GM12873 (cell line): ENCODE results near the gene HORMAD2.

Experiments used
- CTCF ChIP-seq: IDR thresholded peaks from 2 replicates; pipeline ENCODE4 v1.5.1; 2012; ENCODE audit warnings: low read depth, mild to moderate bottlenecking, moderate library complexity, low read length, control low read depth; ENCODE audit not compliant: insufficient read depth; ENCODE audit errors: missing control alignments

The HORMAD2 gene

DNA sequence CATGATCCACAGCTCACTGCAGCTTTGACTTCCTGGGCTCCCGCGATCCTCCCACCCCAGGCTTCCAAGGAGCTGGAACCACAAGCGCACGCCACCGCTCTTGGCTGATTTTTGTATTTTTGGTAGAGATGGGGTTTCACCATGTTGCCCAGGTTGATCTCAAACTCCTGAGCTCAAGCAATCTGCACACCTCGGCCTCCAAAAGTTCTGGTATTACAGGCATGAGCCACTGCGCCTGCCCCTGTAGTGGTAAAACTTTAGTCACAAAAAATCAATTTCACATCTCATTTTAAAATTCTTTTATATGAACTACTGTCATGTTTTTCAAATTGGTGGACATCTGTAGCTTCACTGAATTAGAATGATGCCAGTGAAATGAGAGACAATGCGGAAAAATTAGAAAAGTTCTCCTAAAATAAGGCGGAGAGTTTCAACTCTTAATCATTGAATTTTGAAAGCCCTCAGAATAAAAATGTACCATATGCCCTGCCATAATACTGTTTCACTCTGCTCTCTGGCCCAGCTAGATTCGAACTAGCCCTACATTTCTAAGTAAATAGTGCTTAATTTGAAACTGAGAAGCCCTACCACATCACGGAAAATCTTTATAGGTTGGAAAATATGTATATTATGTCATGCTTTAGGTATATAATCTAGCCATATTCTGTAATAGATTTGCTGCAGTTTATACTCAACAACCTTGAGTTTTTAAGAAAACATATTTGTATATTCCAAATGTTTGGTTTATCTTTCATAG is 78.7 kb downstream of the HORMAD2 start:
- TF ChIP-seq CTCF = no peak

- no peak for TF ChIP-seq CTCF
Measured at GRCh38 chr22:30159561-30160353, 79.5 kb downstream of the HORMAD2 start.

DNA sequence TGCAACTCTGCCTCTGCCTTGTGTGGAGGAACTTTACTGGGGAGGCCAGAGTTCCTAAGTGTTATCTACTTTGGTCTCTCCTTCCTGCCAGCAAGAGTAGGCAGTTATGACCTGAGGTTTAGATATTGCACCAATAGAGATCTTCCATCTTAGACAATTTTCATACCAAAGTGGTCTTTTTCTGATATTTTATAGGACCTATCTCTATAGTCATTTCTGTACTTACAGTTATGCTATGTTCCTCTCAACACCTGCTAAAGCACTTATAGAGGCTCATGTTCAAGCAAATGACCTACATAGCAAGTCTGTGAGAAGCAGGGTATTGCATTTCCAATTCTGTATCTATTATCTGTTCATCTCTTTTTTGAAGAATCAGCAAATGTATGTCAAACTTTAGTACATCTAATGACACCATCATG is 80.8 kb downstream of the HORMAD2 start:
- TF ChIP-seq CTCF = no peak

- no peak for TF ChIP-seq CTCF
Measured at GRCh38 chr22:30167296-30167695, 87.0 kb downstream of the HORMAD2 start.

DNA sequence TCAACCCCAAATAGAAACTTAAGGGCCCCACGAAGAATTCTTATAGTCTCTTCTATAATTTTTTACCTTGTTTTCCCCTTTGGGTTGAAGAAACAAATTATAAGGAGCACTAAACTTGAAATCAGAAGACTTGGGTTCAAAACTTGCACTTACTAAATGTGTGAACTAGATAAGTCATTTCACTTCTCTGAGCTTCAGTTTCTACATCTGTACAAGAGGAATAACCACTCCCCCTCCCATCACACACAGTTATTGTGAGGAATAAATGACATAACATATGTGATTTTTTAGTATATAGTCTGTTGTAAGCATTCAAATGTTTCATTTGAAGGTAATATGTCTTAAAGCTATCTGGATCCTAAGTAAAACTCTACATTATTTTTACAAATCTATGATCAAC is 87.5 kb downstream of the HORMAD2 start:
- TF ChIP-seq CTCF = no peak

DNA sequence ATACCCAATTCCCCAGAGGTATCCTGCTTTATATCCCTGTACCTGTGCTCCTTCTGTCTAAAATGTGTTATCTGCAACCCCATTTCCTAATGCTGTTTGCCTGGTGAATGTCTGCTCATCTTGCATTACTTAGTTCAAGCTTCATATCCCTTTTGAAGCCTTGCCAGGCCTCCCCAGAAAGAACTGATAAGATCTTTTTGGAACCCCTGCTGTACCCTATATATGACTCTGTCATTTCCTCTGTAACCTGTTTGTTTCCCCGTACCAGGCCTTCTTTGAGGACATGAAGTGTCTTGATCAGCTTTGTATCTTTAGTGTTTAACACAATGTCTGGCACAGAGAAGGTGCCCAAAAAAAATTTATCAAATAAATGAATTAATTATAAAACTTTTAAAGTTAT is 88.7 kb downstream of the HORMAD2 start:
- no peak for TF ChIP-seq CTCF

DNA sequence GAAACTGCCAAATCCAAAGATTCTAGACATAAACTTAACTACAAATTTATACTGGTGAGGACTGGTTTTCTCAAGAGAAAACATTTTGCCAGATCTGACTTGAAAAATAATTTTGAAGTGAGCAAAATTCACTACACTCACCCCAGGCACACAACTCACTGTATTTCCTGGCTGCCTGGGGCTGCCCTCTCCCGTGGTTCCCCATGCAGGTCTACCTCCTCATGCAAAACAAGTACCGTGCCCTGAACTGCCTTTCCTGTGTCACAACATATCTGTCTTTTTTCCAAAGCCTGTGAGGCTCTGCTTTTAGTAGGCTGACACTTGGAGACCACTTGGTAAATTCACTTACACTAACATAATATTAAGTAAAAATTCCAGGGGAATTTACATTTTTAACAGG is 89.9 kb downstream of the HORMAD2 start:
- no peak for TF ChIP-seq CTCF
